ENCODE data around the gene MCF2.

Gene MCF2

GRCh38 chrX:139708067-139708466, at the start of gene MCF2:
TSS of gene MCF2 (minus strand) at chrX:139708167. CDS start at chrX:139651744, 56,423 bp downstream.
- no peak for TF ChIP-seq CTCF (IDR thresholded peaks at IDR 0.05; ENCODE audit: borderline replicate concordance, insufficient read depth, low read depth, low read length)
- H3K4me3 ChIP-seq (ENCODE audit: low read depth, low read length), result no peak within 1 kb of the TSS

- no peak overlapping the region for H3K4me3 ChIP-seq (ENCODE audit: low read depth, low read length)
- TF ChIP-seq CTCF (IDR thresholded peaks at IDR 0.05; ENCODE audit: borderline replicate concordance, insufficient read depth, low read depth, low read length), result no peak
Measured at GRCh38 chrX:139751053-139751452, 43.1 kb upstream of the MCF2 start.

GRCh38 chrX:139750390-139750789, 42.4 kb upstream of the MCF2 start:
- no peak for TF ChIP-seq CTCF (IDR thresholded peaks at IDR 0.05; ENCODE audit: borderline replicate concordance, insufficient read depth, low read depth, low read length)
- H3K4me3 ChIP-seq (ENCODE audit: low read depth, low read length), result no peak overlapping the region

GRCh38 chrX:139739138-139739537, 31.2 kb upstream of the MCF2 start:
- TF ChIP-seq CTCF (IDR thresholded peaks at IDR 0.05; ENCODE audit: borderline replicate concordance, insufficient read depth, low read depth, low read length), result no peak
- H3K4me3 ChIP-seq (ENCODE audit: low read depth, low read length), result no peak overlapping the region

GRCh38 chrX:139738581-139738980, 30.6 kb upstream of the MCF2 start:
- H3K4me3 ChIP-seq (ENCODE audit: low read depth, low read length), result no peak overlapping the region
- no peak for TF ChIP-seq CTCF (IDR thresholded peaks at IDR 0.05; ENCODE audit: borderline replicate concordance, insufficient read depth, low read depth, low read length)

- no peak overlapping the region for H3K4me3 ChIP-seq (ENCODE audit: low read depth, low read length)
- TF ChIP-seq CTCF (IDR thresholded peaks at IDR 0.05; ENCODE audit: borderline replicate concordance, insufficient read depth, low read depth, low read length), result no peak
Measured at GRCh38 chrX:139736151-139736550, 28.2 kb upstream of the MCF2 start.

- no peak for TF ChIP-seq CTCF (IDR thresholded peaks at IDR 0.05; ENCODE audit: borderline replicate concordance, insufficient read depth, low read depth, low read length)
- no peak overlapping the region for H3K4me3 ChIP-seq (ENCODE audit: low read depth, low read length)
Measured at GRCh38 chrX:139734996-139735395, 27.0 kb upstream of the MCF2 start.

Measured in GM12875 (cell line).